ENCODE measurements around the gene ZNF408. TPM values are rescaled to one million over a fixed set of nuclear protein-coding genes. Genes with fewer than 3 reads are reported as not detected.

ZNF408 gene
- total RNA-seq (2021; ENCODE audit: unreplicated experiment): 19.8 TPM
- polyA plus RNA-seq (2012; ENCODE audit: insufficient read length): 17.0 TPM
- percentile 76 among the genes with signal in this experiment for Bru-seq, nascent RNA
- percentile 73 among the genes with signal in this experiment for BruChase-seq, experiment 1, labeled RNA remaining after a 2-hour chase
- BruChase-seq, experiment 2, labeled RNA remaining after a 6-hour chase: percentile 65 among the genes with signal in this experiment
- long read RNA-seq, transcript ZNF408-201 (5 exons, 2,442 nt): major isoform, 27 of 35 reads
- long read RNA-seq, partial matches to known transcripts: 1 of 35 reads
- long read RNA-seq, other reads (novel, unspliced or antisense): 6 of 35 reads

DNA sequence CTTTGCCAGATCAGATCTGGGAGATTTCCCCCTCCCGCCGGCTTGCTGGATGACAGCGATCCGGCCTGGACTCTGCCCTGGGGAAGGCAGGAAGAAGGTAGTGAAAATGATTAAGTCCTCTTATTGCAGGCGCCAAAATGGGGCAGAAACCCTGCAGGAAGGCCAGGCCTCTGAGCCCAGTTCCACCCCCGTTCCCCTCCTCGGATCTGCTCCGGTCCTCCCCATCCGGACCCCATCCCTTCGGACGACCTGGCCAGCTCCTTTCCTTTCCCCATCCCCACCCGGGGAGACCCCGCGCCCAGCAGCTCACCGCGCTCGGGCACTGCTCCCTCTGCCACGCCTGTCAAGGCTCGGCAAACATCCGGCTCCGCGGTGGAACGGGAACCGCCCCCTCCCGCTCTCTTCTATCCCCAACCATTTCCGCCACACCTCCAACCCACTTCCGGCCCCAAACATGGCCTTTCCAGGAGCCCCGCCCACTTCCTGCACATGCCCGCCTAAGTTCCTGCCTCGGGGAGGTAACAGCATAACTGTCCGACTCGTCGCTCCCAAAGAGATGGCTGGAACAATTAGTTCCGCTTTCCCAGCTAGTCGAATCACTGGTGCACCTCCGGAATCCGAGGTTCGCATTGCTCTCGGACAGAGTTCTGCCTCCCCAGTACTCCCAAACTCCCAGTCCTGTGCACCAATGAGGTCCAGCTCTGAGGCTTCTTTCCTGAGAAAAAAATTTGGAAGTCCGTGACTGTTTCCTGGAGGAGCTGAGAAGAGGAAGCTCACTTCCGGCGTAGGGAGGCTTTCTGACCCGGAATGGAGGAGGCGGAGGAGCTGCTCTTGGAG lies at the start of gene ZNF408, which contains the start of gene ARHGAP1:
ZNF408 (plus strand) TSS at position 791 of the 837 bp plus-strand sequence; CDS start at position 808, 17 bp downstream.
ARHGAP1 (minus strand) TSS at position 379 of the 837 bp plus-strand sequence. CDS start 4,512 bp downstream, outside the sequence.
- H3K9me3 ChIP-seq (ENCODE audit: control insufficient read depth, insufficient read depth, low read depth, low read length): no peaks in the 10 kb centered on the region
- peak; percentile 96 for ATAC-seq
- BruUV-seq (replicated peaks): no TSS peak
- H3K27me3 ChIP-seq (ENCODE audit: control insufficient read depth, insufficient read depth, low read length): no peaks in the 10 kb centered on the region
- H3K4me1 ChIP-seq (ENCODE audit: control insufficient read depth, insufficient read depth, low read length): peaks cover 8% of the 10 kb centered on the region; the same call in 1 of the 2 replicates
- H3K27ac ChIP-seq (ENCODE audit: low read length): peak within 1 kb of the TSS; percentile 99
- H3K4me3 ChIP-seq (ENCODE audit: low read depth in 2 of 2, low read length in 2 of 2): peak within 1 kb of the TSS; percentile 90 to 99
- TF ChIP-seq, protein P1, sequence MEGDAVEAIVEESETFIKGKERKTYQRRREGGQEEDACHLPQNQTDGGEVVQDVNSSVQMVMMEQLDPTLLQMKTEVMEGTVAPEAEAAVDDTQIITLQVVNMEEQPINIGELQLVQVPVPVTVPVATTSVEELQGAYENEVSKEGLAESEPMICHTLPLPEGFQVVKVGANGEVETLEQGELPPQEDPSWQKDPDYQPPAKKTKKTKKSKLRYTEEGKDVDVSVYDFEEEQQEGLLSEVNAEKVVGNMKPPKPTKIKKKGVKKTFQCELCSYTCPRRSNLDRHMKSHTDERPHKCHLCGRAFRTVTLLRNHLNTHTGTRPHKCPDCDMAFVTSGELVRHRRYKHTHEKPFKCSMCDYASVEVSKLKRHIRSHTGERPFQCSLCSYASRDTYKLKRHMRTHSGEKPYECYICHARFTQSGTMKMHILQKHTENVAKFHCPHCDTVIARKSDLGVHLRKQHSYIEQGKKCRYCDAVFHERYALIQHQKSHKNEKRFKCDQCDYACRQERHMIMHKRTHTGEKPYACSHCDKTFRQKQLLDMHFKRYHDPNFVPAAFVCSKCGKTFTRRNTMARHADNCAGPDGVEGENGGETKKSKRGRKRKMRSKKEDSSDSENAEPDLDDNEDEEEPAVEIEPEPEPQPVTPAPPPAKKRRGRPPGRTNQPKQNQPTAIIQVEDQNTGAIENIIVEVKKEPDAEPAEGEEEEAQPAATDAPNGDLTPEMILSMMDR (IDR thresholded peaks at IDR 0.05): no peak
- TF ChIP-seq POLR2AphosphoS5 (IDR thresholded peaks at IDR 0.05; ENCODE audit: low read depth, low read length) (peak; percentile 55), TCF7L2 (IDR thresholded peaks at IDR 0.05; ENCODE audit: low read depth, low read length) (0 out of 2 replicates have a peak, but pooled peaks have one; percentile 19), SIN3A (IDR thresholded peaks at IDR 0.05; ENCODE audit: borderline replicate concordance, insufficient read depth, low read depth, low read length) (peak; percentile 98)
- TF ChIP-seq, protein P2, sequence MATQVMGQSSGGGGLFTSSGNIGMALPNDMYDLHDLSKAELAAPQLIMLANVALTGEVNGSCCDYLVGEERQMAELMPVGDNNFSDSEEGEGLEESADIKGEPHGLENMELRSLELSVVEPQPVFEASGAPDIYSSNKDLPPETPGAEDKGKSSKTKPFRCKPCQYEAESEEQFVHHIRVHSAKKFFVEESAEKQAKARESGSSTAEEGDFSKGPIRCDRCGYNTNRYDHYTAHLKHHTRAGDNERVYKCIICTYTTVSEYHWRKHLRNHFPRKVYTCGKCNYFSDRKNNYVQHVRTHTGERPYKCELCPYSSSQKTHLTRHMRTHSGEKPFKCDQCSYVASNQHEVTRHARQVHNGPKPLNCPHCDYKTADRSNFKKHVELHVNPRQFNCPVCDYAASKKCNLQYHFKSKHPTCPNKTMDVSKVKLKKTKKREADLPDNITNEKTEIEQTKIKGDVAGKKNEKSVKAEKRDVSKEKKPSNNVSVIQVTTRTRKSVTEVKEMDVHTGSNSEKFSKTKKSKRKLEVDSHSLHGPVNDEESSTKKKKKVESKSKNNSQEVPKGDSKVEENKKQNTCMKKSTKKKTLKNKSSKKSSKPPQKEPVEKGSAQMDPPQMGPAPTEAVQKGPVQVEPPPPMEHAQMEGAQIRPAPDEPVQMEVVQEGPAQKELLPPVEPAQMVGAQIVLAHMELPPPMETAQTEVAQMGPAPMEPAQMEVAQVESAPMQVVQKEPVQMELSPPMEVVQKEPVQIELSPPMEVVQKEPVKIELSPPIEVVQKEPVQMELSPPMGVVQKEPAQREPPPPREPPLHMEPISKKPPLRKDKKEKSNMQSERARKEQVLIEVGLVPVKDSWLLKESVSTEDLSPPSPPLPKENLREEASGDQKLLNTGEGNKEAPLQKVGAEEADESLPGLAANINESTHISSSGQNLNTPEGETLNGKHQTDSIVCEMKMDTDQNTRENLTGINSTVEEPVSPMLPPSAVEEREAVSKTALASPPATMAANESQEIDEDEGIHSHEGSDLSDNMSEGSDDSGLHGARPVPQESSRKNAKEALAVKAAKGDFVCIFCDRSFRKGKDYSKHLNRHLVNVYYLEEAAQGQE (IDR thresholded peaks at IDR 0.05; ENCODE audit: insufficient read depth in 1 of 2, low read depth in 2 of 2, low read length in 1 of 2): no peak
- in situ Hi-C loops (cut with HindIII; ENCODE audit: low pct_unique_long_range_greater_than_20kb, low sequenced_read_pairs): no loop called here
- peak; percentile 94 for DNase-seq (ENCODE audit: low read depth, low spot score)
- CTCF ChIA-PET: no interaction called here
- peaks cover 10% of the 10 kb centered on the region for H3K36me3 ChIP-seq (ENCODE audit: control insufficient read depth, insufficient read depth, low read length)
- POLR2A ChIA-PET: interaction anchor here (0.6 to 1.0 kb wide), 3 partner anchors 16 to 136 kb away, joined by 3 read pairs; no protein-coding TSS in a partner anchor
- intact Hi-C loops (cut with micrococcal nuclease; ENCODE audit: unreplicated experiment): no loop called here

DNA sequence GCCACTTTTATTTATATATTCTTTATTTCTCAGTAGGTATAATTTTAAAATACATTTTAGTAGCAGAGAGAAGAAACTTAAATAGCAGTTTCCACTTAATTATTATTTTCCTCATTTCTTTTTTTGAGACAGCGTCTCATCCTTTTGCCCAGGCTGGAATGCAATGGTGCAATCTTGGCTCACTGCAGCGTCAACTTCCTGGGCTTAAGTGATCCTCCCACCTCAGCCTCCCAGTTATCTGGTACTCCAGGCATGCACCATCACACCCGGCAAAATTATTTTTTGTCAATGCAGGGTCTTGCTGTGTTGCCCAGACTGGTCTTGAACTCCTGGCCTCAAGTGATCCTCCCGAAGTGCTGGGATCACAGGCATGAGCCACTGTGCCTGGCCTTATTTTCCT lies 45.2 kb upstream of the ZNF408 start:
- no peaks in the 10 kb centered on the region for H3K9me3 ChIP-seq (ENCODE audit: control insufficient read depth, insufficient read depth, low read depth, low read length)
- H3K4me1 ChIP-seq (ENCODE audit: control insufficient read depth, insufficient read depth, low read length): no peaks in the 10 kb centered on the region
- no peak for TF ChIP-seq POLR2AphosphoS5 (IDR thresholded peaks at IDR 0.05; ENCODE audit: low read depth, low read length)
- no peak for TF ChIP-seq SIN3A (IDR thresholded peaks at IDR 0.05; ENCODE audit: borderline replicate concordance, insufficient read depth, low read depth, low read length)
- TF ChIP-seq, protein P2 (IDR thresholded peaks at IDR 0.05; ENCODE audit: insufficient read depth in 1 of 2, low read depth in 2 of 2, low read length in 1 of 2): no peak
- TF ChIP-seq, protein P1 (IDR thresholded peaks at IDR 0.05): no peak
- no peak for TF ChIP-seq TCF7L2 (IDR thresholded peaks at IDR 0.05; ENCODE audit: low read depth, low read length)
- CTCF ChIA-PET: no interaction called here
- intact Hi-C loops (cut with micrococcal nuclease; ENCODE audit: unreplicated experiment): no loop called here
- POLR2A ChIA-PET: no interaction called here
- no peaks in the 10 kb centered on the region for H3K27me3 ChIP-seq (ENCODE audit: control insufficient read depth, insufficient read depth, low read length)
- DNase-seq (ENCODE audit: low read depth, low spot score): no peak
- ATAC-seq: no peak
- BruUV-seq (replicated peaks): no TSS peak
- no peak overlapping the region for H3K4me3 ChIP-seq (ENCODE audit: low read depth in 2 of 2, low read length in 2 of 2)
- no peaks in the 10 kb centered on the region; the same call in 1 of the 2 replicates for H3K36me3 ChIP-seq (ENCODE audit: control insufficient read depth, insufficient read depth, low read length)
- H3K27ac ChIP-seq (ENCODE audit: low read length): no peak overlapping the region
- in situ Hi-C loops (cut with HindIII; ENCODE audit: low pct_unique_long_range_greater_than_20kb, low sequenced_read_pairs): no loop called here

Data from Panc1 (cell line).